Peyer's patch (tissue), 4 donors: ENCODE measurements around the gene MPDZ. TPM values are rescaled to one million over a fixed set of nuclear protein-coding genes. Genes with fewer than 3 reads are reported as not detected.

Source experiments
- DNase-seq, 3 donors: peaks; one replicate each; pipeline ENCODE4 v3.0.0-alpha.2; 2017 to 2019
- H3K27ac ChIP-seq, 4 donors: fragments of 200-600 bp; sonication (generic); one replicate each; pipeline ENCODE4 v1.5.1; 2016 to 2019
- H3K27me3 ChIP-seq, 2 donors: fragments of 200-600 bp; sonication (generic); one replicate each; pipeline ENCODE4 v1.5.1; 2019
- H3K36me3 ChIP-seq, 3 donors: fragments of 200-600 bp; sonication (generic); one replicate each; pipeline ENCODE4 v1.5.1; 2016 to 2019
- H3K4me1 ChIP-seq, 4 donors: fragments of 200-600 bp; sonication (generic); one replicate each; pipeline ENCODE4 v1.5.1; 2016 to 2019
- H3K4me3 ChIP-seq, 4 donors: fragments of 200-600 bp; sonication (generic); 1 replicate in 3 of 4; 2 replicates in 1 of 4; pipeline ENCODE4 v1.5.1; 2016 to 2019; ENCODE audit warnings: mild to moderate bottlenecking in 1 of 4
- H3K9me3 ChIP-seq, 4 donors: fragments of 200-600 bp; sonication (generic); one replicate each; pipeline ENCODE4 v1.5.1; 2016 to 2019; ENCODE audit warnings: mild to moderate bottlenecking in 1 of 4
- POLR2A ChIP-seq, 2 donors: fragments of 450-650 bp; IDR thresholded peaks; one replicate each; pipeline ENCODE4 v1.5.1; 2017; ENCODE audit warnings: antibody characterized with exemption in 2 of 2, mild to moderate bottlenecking in 2 of 2, moderate library complexity in 2 of 2
- total RNA-seq, 4 donors: library from RNA; depleted of rRNA; stranded (reverse); fragments of >200 nt; gene quantifications; one replicate each; pipeline ENCODE4 v1.1.0, GENCODE V29; 2016
- TF ChIP-seq, protein P1 (sequence below), 6 experiments: fragments of 450-650 bp in 4 of 6; fragments of 200-600 bp in 2 of 6; sonication (generic) in 1 of 6; IDR thresholded peaks; one replicate each; pipeline ENCODE4 v1.5.1; 2017 to 2019; ENCODE audit warnings: antibody characterized with exemption in 6 of 6, mild to moderate bottlenecking in 3 of 6, moderate library complexity in 1 of 6

MPDZ gene
- total RNA-seq, 4 donors from 2014 or later: 4.6 to 34.7 (median 10.8) TPM

DNA sequence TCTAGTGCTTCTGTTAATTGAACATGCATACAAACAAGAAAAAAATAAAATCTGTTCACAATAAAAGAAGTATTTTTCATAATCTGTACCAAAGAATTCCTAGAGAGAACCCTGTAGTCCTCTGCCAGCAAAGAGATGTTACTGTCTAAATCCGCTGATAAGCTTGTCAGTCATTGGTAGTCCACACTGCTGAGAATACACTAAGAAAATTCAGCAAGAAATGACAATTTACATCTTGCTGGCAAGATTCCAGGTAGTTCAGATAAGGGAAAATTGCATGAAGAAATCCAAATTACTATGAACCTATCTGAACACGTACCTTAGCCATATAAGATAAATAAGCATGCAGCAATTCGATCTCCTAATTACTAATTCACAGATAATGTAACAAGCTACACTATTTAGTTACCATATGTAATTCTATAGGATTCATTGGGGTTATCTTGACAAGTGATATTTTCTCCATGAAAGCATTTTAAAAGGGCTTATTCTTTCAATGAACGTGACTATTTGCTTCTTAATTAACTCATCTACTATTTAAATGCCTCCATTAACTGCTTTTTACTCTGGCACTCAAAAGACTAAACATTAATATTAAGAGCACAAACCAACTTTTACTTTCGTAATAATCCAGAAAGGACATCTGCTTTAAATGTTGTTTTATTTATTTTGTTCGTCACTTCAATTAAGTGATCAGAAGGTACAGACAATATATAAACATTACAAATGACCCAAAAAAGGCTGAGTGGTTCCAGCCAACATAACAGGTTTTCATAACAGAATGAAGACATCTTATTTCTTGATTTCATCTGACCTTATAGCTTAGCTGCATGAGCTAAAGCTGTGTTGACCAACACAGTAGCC lies 9.7 kb downstream of the MPDZ start:
- Histone ChIP-seq H3K4me3 (no peak overlapping the region), H3K27ac (no peak overlapping the region), H3K36me3 (no peaks in the 10 kb centered on the region), H3K9me3 (no peaks in the 10 kb centered on the region), H3K4me1 (peaks cover 0 to 1% (median 0%) of the 10 kb centered on the region in 4 donors), H3K27me3 (no peaks in the 10 kb centered on the region)
- no peak for DNase-seq
- TF ChIP-seq, protein P1, sequence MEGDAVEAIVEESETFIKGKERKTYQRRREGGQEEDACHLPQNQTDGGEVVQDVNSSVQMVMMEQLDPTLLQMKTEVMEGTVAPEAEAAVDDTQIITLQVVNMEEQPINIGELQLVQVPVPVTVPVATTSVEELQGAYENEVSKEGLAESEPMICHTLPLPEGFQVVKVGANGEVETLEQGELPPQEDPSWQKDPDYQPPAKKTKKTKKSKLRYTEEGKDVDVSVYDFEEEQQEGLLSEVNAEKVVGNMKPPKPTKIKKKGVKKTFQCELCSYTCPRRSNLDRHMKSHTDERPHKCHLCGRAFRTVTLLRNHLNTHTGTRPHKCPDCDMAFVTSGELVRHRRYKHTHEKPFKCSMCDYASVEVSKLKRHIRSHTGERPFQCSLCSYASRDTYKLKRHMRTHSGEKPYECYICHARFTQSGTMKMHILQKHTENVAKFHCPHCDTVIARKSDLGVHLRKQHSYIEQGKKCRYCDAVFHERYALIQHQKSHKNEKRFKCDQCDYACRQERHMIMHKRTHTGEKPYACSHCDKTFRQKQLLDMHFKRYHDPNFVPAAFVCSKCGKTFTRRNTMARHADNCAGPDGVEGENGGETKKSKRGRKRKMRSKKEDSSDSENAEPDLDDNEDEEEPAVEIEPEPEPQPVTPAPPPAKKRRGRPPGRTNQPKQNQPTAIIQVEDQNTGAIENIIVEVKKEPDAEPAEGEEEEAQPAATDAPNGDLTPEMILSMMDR (IDR thresholded peaks at IDR 0.05): no peak
- TF ChIP-seq POLR2A (IDR thresholded peaks at IDR 0.05): no peak

DNA sequence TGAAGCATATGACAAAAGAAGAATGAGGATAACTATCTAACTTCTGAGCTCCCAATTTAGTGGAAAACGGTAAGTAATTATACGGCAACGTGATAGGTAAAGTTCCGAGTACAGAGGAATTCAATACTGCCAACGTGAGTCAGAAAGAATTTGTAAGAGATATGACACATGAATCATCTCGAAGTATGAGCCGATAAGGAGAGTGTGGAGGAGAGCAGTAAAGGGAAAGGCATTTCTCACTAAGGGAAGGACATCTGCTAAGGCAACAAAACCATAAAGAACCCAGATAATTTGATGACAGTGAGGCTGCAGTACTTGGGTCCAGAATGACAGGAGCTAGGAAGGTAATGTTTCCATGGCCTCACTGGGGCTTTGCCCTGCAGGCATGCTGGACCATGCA lies 11.0 kb downstream of the MPDZ start:
- H3K36me3 ChIP-seq: no peaks in the 10 kb centered on the region
- TF ChIP-seq POLR2A (IDR thresholded peaks at IDR 0.05): no peak
- TF ChIP-seq, protein P1 (IDR thresholded peaks at IDR 0.05): no peak
- H3K4me3 ChIP-seq: no peak overlapping the region
- no peaks in the 10 kb centered on the region for H3K27me3 ChIP-seq
- DNase-seq: no peak
- H3K4me1 ChIP-seq: no peaks in the 10 kb centered on the region
- no peak overlapping the region for H3K27ac ChIP-seq
- no peaks in the 10 kb centered on the region for H3K9me3 ChIP-seq

DNA sequence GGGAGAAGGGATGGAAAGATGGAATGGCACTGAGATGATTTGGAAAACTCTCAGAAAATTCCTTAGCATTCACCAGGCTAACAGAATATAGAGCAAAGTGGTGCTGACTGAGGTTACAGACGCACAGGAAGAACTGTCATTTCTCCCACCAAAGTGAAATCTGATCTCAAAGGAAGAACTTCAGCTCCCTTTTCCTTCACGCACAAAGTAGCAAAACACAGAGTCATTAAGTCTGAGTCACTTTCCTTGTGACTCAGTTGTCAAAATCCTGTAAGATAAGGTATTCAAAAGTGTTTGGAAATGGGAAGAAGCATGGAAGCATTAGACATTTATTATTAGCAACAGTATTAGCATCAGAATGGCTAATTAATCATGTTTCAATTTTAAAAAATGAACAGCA lies 11.7 kb downstream of the MPDZ start:
- no peak overlapping the region for H3K27ac ChIP-seq
- H3K4me1 ChIP-seq: no peaks in the 10 kb centered on the region
- H3K27me3 ChIP-seq: no peaks in the 10 kb centered on the region
- no peaks in the 10 kb centered on the region for H3K9me3 ChIP-seq
- H3K4me3 ChIP-seq: no peak overlapping the region
- H3K36me3 ChIP-seq: no peaks in the 10 kb centered on the region
- DNase-seq: no peak
- TF ChIP-seq, protein P1 (IDR thresholded peaks at IDR 0.05): no peak
- no peak for TF ChIP-seq POLR2A (IDR thresholded peaks at IDR 0.05)

DNA sequence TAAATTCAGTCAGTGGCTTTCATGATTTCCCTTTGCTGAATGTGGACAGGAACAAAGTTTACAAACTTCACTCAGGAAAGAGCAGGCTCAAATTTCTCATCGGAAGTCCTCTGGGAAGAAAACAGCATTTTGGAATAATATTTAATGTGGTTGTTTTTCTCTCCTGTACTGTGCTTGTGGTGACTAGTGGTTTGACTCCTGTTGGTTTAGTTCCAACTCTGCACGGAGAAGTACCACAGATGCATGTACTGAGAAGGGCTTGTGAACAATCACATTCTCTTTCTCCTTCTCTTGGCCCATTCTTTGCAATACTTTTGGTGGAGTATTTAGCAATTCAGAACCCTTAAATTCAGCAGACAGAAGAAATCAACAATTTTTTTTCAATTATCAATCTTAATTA lies 13.3 kb downstream of the MPDZ start:
- Histone ChIP-seq H3K36me3 (no peaks in the 10 kb centered on the region), H3K9me3 (no peaks in the 10 kb centered on the region), H3K27ac (no peak overlapping the region), H3K27me3 (no peaks in the 10 kb centered on the region), H3K4me1 (no peaks in the 10 kb centered on the region), H3K4me3 (no peak overlapping the region)
- TF ChIP-seq, protein P1 (IDR thresholded peaks at IDR 0.05): no peak
- TF ChIP-seq POLR2A (IDR thresholded peaks at IDR 0.05): no peak
- no peak for DNase-seq

DNA sequence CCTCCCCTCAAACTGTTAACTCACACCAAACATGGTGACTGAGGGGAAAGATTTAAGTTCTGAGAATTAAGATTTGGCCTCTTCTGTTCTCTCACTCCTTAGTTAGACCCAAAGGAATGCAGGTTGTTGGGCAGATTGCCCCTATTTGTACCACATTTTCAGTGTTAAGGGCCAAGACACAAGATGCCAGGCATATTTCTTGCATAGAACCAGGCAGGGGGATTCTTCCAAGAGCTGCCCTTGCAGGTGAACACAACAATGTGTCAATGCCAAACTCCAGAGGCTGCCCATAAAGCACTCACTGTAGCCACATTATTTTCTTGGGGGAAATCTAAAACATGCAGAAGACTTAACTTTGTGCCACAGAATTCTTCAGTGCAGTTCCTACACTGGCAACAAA lies 14.7 kb downstream of the MPDZ start:
- no peaks in the 10 kb centered on the region for H3K27me3 ChIP-seq
- no peak overlapping the region for H3K27ac ChIP-seq
- no peaks in the 10 kb centered on the region for H3K4me1 ChIP-seq
- H3K4me3 ChIP-seq: no peak overlapping the region
- H3K9me3 ChIP-seq: no peaks in the 10 kb centered on the region
- DNase-seq: no peak
- H3K36me3 ChIP-seq: no peaks in the 10 kb centered on the region
- no peak for TF ChIP-seq POLR2A (IDR thresholded peaks at IDR 0.05)
- TF ChIP-seq, protein P1 (IDR thresholded peaks at IDR 0.05): no peak
